HG03139 (cell line): ENCODE measurements around the gene CTTN.
"Not testable (repeated sequence)": the region's sequence is repeated elsewhere in the genome, so short reads cannot be mapped to it uniquely, and the experiment has no call there.

ENCODE experiments used
- ATAC-seq: cut with Tn5 transposase; IDR thresholded peaks from one replicate; pipeline ENCODE4 v1.9.1; 2021; ENCODE audit not compliant: unreplicated experiment

Gene CTTN

GRCh38 chr11:70381350-70381749 lies 17.0 kb upstream of the CTTN start:
- no peak for ATAC-seq

GRCh38 chr11:70381872-70382861 lies 16.2 kb upstream of the CTTN start:
- ATAC-seq: no peak

- no peak for ATAC-seq
Observed at GRCh38 chr11:70383664-70384565, 14.4 kb upstream of the CTTN start.

DNA sequence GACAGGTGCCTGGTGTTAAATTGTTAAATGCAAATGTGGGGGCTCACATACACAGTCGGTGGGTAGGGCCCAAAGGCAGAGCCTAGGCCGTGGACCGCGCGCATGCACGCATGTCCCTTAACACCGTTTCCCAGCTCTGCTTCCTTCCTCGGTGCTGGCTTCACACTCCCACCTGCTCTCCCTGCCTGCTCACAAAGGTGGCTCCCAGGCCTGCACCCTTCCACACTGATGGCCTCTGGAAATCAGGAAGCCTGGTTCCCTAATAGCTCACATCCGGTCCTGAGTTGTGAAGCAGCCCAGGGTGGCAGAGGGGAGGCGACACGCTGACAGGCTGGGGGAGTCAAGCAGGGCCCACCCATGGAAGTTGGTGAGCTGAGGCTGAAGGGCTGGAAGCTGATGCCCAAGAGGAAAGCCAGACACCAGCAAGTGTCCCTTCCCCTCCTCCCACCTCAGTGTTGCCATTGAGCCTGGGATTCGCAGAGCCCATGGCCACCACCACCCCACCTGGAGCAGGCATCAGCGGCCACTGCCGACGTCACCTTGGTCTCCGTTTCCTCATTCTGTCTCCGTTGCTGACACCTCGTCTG lies 13.7 kb upstream of the CTTN start:
- ATAC-seq: no peak

- no peak for ATAC-seq
Observed at GRCh38 chr11:70387564-70387963, 10.8 kb upstream of the CTTN start.

DNA sequence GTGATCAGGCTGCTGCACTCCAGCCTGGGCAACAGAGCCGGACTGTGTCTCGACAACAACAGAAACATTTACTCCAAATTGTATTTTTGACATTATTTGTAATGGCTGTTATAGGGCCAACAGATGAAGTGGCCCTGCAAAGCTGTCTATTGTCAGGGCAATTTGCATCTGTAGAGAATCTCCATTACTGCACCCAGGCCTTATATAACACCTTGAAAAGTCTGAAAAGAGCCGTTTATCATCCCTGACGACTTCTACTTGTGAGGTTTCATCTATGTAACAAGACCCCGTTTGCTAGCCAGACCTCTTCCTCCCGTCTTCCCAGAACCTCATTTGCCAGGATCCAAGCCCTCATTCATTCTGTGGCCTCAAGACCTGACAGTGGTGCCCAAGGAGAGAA lies 9.1 kb upstream of the CTTN start:
- ATAC-seq: no peak

DNA sequence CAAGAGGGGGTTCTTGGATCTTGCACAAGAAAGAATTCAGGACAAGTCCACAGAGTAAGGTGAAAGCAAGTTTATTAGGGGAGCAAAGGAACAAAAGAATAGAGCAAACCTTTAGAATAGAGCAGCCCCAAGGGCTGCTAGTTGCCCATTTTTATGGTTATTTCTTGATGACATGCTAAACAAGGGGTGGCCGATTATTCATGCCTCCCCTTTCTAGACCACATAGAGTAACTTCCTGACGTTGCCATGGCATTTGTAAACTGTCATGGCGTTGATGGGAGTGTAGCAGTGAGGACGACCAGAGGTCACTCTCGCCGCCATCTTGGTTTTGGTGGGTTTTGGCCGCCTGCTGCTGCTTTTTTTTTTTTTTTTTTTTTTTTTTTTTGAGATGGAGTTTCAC lies 7.4 kb upstream of the CTTN start:
- not testable (repeated sequence) for ATAC-seq

- no peak for ATAC-seq
Observed at GRCh38 chr11:70394211-70394950, 3.9 kb upstream of the CTTN start.

DNA sequence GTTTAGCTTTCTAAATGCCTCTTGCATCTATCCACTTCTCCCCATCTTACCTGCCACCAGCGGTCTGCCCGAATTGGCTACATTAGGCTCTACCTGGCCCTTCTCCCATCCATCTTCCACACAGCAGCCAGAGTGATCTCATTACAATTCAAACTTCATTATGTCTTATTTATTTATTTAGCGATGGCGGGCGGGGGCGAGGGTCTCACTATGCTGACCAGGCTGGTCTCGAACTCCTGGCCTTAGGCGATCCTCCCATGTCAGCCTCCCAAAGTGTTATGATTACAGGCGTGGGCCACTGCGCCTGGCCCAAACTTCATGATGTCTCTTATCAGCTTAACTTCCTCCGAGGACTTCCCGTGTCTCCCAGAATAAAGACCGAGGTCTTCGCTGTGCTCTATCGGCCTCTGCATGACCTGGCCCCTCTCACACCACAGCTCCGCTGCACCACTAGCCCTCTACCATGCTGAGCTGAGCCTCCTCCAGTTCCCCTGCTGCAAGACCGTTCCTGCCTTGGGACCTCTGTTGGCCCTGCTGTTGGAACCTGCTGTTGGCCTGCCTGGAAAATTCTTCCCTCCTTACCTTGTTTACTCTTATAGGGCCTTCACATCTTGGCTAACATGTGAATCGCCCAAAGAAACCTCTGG lies 870 bp upstream of the CTTN start:
- no peak for ATAC-seq

GRCh38 chr11:70398834-70399680 lies 728 bp downstream of the CTTN start:
- no peak for ATAC-seq

GRCh38 chr11:70399681-70400112 lies 1.4 kb downstream of the CTTN start:
- ATAC-seq: no peak

- ATAC-seq: no peak
Observed at GRCh38 chr11:70400643-70401042, 2.3 kb downstream of the CTTN start.

DNA sequence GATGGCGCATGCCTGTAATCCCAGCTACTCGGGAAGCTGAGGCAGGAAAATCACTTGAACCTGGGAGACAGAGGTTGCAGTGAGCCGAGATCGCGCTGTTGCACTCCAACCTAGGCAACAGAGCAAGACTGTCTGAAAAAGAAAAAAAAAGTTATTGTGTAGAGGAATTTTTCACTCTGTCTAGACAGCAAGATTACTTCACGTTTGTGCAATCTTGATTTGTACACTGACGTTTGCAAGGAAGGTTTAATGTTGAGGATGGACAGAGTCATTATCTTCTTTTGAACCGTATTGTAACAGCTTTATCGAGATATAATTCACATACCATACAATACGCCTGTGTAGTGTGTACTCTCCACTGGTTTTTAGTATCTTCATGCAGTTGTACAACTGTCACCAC lies 3.7 kb downstream of the CTTN start:
- ATAC-seq: no peak

DNA sequence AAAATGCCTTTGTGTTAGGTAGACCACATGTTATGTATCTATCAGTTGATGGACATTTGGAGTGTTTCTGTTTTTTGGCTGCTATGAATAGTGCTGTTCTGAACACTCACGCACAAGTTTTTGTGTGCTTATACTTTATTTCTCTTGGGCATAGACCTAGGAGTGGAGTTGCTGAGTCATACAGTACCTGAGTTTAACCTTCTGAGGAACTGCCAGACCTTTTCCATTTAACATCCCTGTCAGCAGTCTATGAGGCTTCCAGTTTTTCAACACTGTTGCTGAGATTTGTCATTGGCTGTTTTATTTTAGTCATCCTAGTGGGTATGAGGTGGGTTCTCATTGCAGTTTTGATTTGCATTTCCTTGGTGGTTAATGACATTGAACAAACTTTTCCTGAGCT lies 4.4 kb downstream of the CTTN start:
- no peak for ATAC-seq

DNA sequence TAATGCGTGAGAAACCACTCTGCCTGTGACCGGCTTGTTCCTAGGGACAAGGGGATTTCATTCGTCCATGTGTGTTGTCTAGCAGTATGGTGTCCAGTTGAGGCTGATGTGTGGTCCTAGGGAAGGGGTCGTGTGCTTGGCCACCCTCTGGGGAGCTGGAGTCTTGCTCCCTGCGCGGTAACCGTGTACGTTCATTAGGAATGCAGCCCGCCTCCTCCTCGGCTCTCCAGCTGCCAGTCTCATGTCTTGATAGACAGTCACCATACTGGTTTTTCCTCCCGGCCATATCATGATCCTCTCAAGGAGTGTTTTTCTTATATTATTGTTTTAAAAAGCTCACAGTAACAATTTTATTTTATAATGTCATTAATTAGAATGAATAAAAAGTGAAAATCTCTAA lies 5.9 kb downstream of the CTTN start:
- no peak for ATAC-seq

DNA sequence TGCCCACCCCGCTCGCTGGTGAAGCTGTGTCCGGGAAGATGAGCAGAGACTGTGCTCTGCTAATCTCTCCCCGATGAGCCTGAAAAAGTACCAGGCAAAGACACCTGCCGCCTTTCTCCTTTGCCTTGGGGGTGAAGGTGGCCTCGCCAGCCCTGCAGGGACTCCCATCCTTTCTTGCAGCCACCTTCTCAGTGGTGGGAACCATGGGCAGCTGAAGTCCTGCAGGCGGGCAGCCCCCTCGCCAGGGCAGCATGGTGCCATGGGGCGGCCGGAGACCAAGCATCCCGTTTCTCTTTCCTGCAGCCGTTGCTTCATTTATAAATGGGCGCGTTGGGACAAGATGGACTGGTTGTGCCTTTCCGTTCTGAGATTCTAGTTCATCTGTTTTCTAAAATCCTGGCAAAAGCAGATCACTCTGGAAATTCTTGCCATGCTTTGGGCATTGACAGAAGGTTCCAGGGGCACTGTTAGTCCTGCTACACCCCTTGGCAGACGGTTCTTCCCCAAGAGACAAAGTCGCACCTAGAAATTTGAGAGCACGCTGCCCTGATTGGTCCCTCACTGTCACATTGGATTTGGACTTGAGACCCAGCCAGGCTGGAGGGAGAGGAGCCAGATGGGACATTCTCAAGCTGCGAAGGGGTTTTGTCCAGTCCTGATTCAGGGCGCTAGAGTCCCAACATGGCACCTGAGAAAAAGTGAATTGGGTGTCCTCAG lies 7.5 kb downstream of the CTTN start:
- no peak for ATAC-seq

DNA sequence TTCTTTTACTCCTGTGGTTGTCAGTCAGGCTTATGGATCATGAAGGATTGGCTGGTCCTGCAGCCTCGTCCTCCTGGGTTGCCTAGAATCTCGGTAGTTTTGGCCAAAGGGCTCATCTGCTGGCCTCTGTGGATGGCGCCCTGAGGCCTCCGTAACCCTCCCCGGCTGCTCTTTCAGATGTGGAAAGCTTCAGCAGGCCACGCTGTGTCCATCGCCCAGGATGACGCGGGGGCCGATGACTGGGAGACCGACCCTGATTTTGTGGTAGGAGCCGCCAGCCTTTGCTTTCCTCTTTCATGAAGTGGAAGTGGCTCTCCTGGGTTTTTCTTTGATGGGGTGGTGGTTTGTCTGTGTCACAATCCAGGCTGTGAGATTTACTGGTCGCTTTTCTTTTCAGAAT lies 8.8 kb downstream of the CTTN start:
- no peak for ATAC-seq

- no peak for ATAC-seq
Observed at GRCh38 chr11:70407814-70408213, 9.5 kb downstream of the CTTN start.

- ATAC-seq: not testable (repeated sequence)
Observed at GRCh38 chr11:70408326-70408725, 10.0 kb downstream of the CTTN start.
